Spleen (tissue), 13 donors: Measurements from ENCODE around the gene OR1J4. TPM values are rescaled to one million over a fixed set of nuclear protein-coding genes. Genes with fewer than 3 reads are reported as not detected.

ENCODE experiments used
- DNase-seq: peaks from one replicate; pipeline ENCODE4 v3.0.0-alpha.2; 2020
- H3K27ac ChIP-seq, 8 donors: fragments of 200-600 bp; sonication (generic) in 7 of 8; 1 replicate in 4 of 8; 2 replicates in 4 of 8; pipeline versions ENCODE4 v1.5.0 to v1.8.0; 2016 to 2021; ENCODE audit warnings: inconsistent platforms in 4 of 8, mild to moderate bottlenecking in 4 of 8, moderate library complexity in 1 of 8
- H3K27me3 ChIP-seq, 7 donors: fragments of 200-600 bp; sonication (generic) in 6 of 7; replicated peaks in 1 of 7; 1 replicate in 4 of 7; 2 replicates in 3 of 7; pipeline versions ENCODE4 v1.5.0 to v1.8.0; 2016 to 2021; ENCODE audit warnings: inconsistent platforms in 3 of 7, mild to moderate bottlenecking in 1 of 7
- H3K36me3 ChIP-seq, 6 donors: fragments of 200-600 bp; sonication (generic) in 5 of 6; 1 replicate in 4 of 6; 2 replicates in 2 of 6; pipeline versions ENCODE4 v1.5.0 to v1.8.0; 2016 to 2021; ENCODE audit warnings: inconsistent platforms in 2 of 6
- H3K4me1 ChIP-seq, 6 donors: fragments of 200-600 bp; sonication (generic) in 5 of 6; 1 replicate in 3 of 6; 2 replicates in 3 of 6; pipeline versions ENCODE4 v1.5.0 to v1.8.0; 2016 to 2021; ENCODE audit warnings: inconsistent platforms in 3 of 6
- H3K4me3 ChIP-seq, 8 donors: fragments of 200-600 bp; sonication (generic) in 7 of 8; 1 replicate in 4 of 8; 2 replicates in 4 of 8; pipeline versions ENCODE4 v1.5.0 to v1.8.0; 2016 to 2021; ENCODE audit warnings: inconsistent platforms in 4 of 8, mild to moderate bottlenecking in 4 of 8, moderate library complexity in 2 of 8
- H3K9me3 ChIP-seq, 8 donors: fragments of 200-600 bp; sonication (generic) in 7 of 8; 1 replicate in 4 of 8; 2 replicates in 4 of 8; pipeline versions ENCODE4 v1.5.0 to v1.8.0; 2016 to 2021; ENCODE audit warnings: inconsistent platforms in 4 of 8
- CTCF ChIP-seq, 11 experiments: fragments of 200-600 bp in 7 of 11; fragments of 450-650 bp in 4 of 11; sonication (generic) in 4 of 11; IDR thresholded peaks in 8 of 11; conservative IDR thresholded peaks in 3 of 11; 1 replicate in 7 of 11; 2 replicates in 4 of 11; pipeline versions ENCODE4 v1.4.0 to v1.8.0; 2016 to 2021; ENCODE audit warnings: antibody characterized with exemption in 11 of 11, inconsistent platforms in 4 of 11, mild to moderate bottlenecking in 1 of 11
- POLR2A ChIP-seq, 3 donors: fragments of 450-650 bp; IDR thresholded peaks; one replicate each; pipeline ENCODE4 v1.5.1; 2017; ENCODE audit warnings: antibody characterized with exemption in 3 of 3, mild to moderate bottlenecking in 1 of 3
- POLR2AphosphoS5 ChIP-seq, 3 donors: sonication (generic); formaldehyde crosslinking; IDR thresholded peaks; one replicate each; pipeline ENCODE4 v1.5.1; 2017; ENCODE audit warnings: antibody characterized with exemption in 3 of 3
- WGBS, 5 donors: extraction: QIAGEN DNeasy Blood & Tissue Kit in 3 of 5; methylation state at CpG; one replicate each; pipeline versions ENCODE4 v1.1.5 to v1.1.7; 2013 to 2018; 5-methylcytosine and 5-hydroxymethylcytosine counted together
- intact Hi-C: fragments of 100-400 bp; cut with DNase I; formaldehyde crosslinking; loops from one replicate; pipeline ENCODE4 v1.15.0; 2023; ENCODE audit warnings: low total_unique reads
- long read RNA-seq, 2 donors: transcript quantifications; one replicate each; lab custom pipeline, GENCODE V29; 2026
- polyA plus RNA-seq, 3 donors: library from polyadenylated mRNA; stranded (reverse); fragments of 200-250 nt; gene quantifications; one replicate each; pipeline ENCODE4 v1.2.1, GENCODE V29; 2013
- total RNA-seq, 7 donors: library from RNA; depleted of rRNA in 3 of 7; stranded (reverse); fragments of >200 nt in 3 of 7; fragmentation: NEBNext Ultra II Directional in 4 of 7; extraction: Animal tissue kit (Norgen Biotek cat#: 25700) in 4 of 7; gene quantifications; one replicate each; pipeline versions ENCODE4 v1.1.0 to v1.2.1, GENCODE V29; 2016 to 2021
- donor health status: healthy with polysubstance abuse.
- donor health status: DM: no; HTN: no; CAD: no; lungs with moderate emphysema.
- donor health status: DM: no; HTN: no; CAD: no.
- donor health status: Bipolar disorder and iron deficiency.
- donor health status: healthy.
- donor health status: DM: no; HTN: no; CAD: no.
- donor health status: DM: yes; HTN: yes; CAD: no.

OR1J4 gene
- total RNA-seq: not detected
- polyA plus RNA-seq: not detected
- long read RNA-seq, donor 1: 0 reads
- long read RNA-seq, donor 2: 0 reads

- 82 to 90% (median 84%) methylated on average over 4 of the region's 4 CpGs for WGBS, 5 donors
- no peak for DNase-seq
- no peaks in the 10 kb centered on the region for H3K9me3 ChIP-seq
- intact Hi-C loops: no loop called here
- peaks cover 0 to 9% (median 0%) of the 10 kb centered on the region in 7 donors for H3K27me3 ChIP-seq
- no peak within 1 kb of the TSS for H3K27ac ChIP-seq
- H3K4me1 ChIP-seq: no peaks in the 10 kb centered on the region
- H3K4me3 ChIP-seq: no peak within 1 kb of the TSS
- no peaks in the 10 kb centered on the region for H3K36me3 ChIP-seq
- TF ChIP-seq POLR2A (IDR thresholded peaks at IDR 0.05): no peak
- no peak for TF ChIP-seq CTCF (IDR thresholded peaks at IDR 0.05 in 8 of 11, conservative IDR thresholded peaks at IDR 0.05 in 3 of 11)
- no peak for TF ChIP-seq POLR2AphosphoS5 (IDR thresholded peaks at IDR 0.05)
These were observed at the start of gene OR1J4 for GRCh38 chr9:122518841-122519240. Gene OR1J4 (plus strand): TSS chr9:122519141. CDS start chr9:122519141, 0 bp downstream.

- H3K4me3 ChIP-seq: no peak overlapping the region
- H3K27ac ChIP-seq: no peak overlapping the region
- H3K27me3 ChIP-seq: no peaks in the 10 kb centered on the region
- no peaks in the 10 kb centered on the region for H3K4me1 ChIP-seq
- DNase-seq: no peak
- TF ChIP-seq POLR2AphosphoS5 (IDR thresholded peaks at IDR 0.05): no peak
- TF ChIP-seq CTCF (IDR thresholded peaks at IDR 0.05 in 8 of 11, conservative IDR thresholded peaks at IDR 0.05 in 3 of 11): no peak
- no peaks in the 10 kb centered on the region for H3K36me3 ChIP-seq
- peaks cover 0 to 3% (median 0%) of the 10 kb centered on the region in 8 donors for H3K9me3 ChIP-seq
- intact Hi-C loops: no loop called here
- WGBS, 5 donors: 70 to 79% (median 77%) methylated on average over 3 of the region's 3 CpGs
These were observed 44.4 kb upstream of the OR1J4 start for GRCh38 chr9:122474561-122474960.

GRCh38 chr9:122475717-122476116 is 43.2 kb upstream of the OR1J4 start:
- no peak for TF ChIP-seq CTCF (IDR thresholded peaks at IDR 0.05 in 8 of 11, conservative IDR thresholded peaks at IDR 0.05 in 3 of 11)
- no peak for TF ChIP-seq POLR2A (IDR thresholded peaks at IDR 0.05)
- no peak for TF ChIP-seq POLR2AphosphoS5 (IDR thresholded peaks at IDR 0.05)
- intact Hi-C loops: no loop called here
- no peak overlapping the region for H3K4me3 ChIP-seq

GRCh38 chr9:122477346-122477745 is 41.6 kb upstream of the OR1J4 start:
- Histone ChIP-seq H3K4me3 (no peak overlapping the region), H3K27ac (no peak overlapping the region), H3K27me3 (no peaks in the 10 kb centered on the region), H3K9me3 (no peaks in the 10 kb centered on the region), H3K4me1 (no peaks in the 10 kb centered on the region), H3K36me3 (no peaks in the 10 kb centered on the region)
- DNase-seq: no peak
- no peak for TF ChIP-seq POLR2AphosphoS5 (IDR thresholded peaks at IDR 0.05)
- no peak for TF ChIP-seq POLR2A (IDR thresholded peaks at IDR 0.05)
- WGBS, 5 donors: 78 to 92% (median 85%) methylated on average over 3 of the region's 3 CpGs
- intact Hi-C loops: no loop called here

More at GRCh38 chr9:122475717-122476116, 43.2 kb upstream of the OR1J4 start:
- Histone ChIP-seq H3K36me3 (no peaks in the 10 kb centered on the region), H3K27me3 (no peaks in the 10 kb centered on the region), H3K27ac (no peak overlapping the region), H3K9me3 (no peaks in the 10 kb centered on the region), H3K4me1 (no peaks in the 10 kb centered on the region)
- no peak for DNase-seq
- WGBS, 5 donors: 58 to 79% (median 66%) methylated on average over 2 of the region's 2 CpGs

- intact Hi-C loops: no loop called here
- no peak for TF ChIP-seq CTCF (IDR thresholded peaks at IDR 0.05 in 8 of 11, conservative IDR thresholded peaks at IDR 0.05 in 3 of 11)
- no peak for TF ChIP-seq POLR2AphosphoS5 (IDR thresholded peaks at IDR 0.05)
- TF ChIP-seq POLR2A (IDR thresholded peaks at IDR 0.05): no peak
- no peaks in the 10 kb centered on the region for H3K4me1 ChIP-seq
- H3K27ac ChIP-seq: no peak within 1 kb of the TSS
- WGBS, 5 donors: 81 to 94% (median 88%) methylated on average over 6 of the region's 6 CpGs
- H3K9me3 ChIP-seq: no peaks in the 10 kb centered on the region
- H3K27me3 ChIP-seq: no peaks in the 10 kb centered on the region
- H3K4me3 ChIP-seq: no peak within 1 kb of the TSS
- no peaks in the 10 kb centered on the region for H3K36me3 ChIP-seq
- no peak for DNase-seq
These were observed 41.1 kb upstream of the OR1J4 start, which contains the start of gene OR1J1 for GRCh38 chr9:122477826-122478225. Gene OR1J1 (minus strand): TSS chr9:122477926. CDS start chr9:122477926, 0 bp downstream.
